ENCODE measurements around the gene ATP5PO. TPM values are rescaled to one million over a fixed set of nuclear protein-coding genes. Genes with fewer than 3 reads are reported as not detected.

Gene ATP5PO
- total RNA-seq, 4 donors from 2014 or later = 184 to 354 (median 297) TPM

GRCh38 chr21:33945652-33946270 lies 30.2 kb upstream of the ATP5PO start:
- H3K36me3 ChIP-seq = no peaks in the 10 kb centered on the region
- DNase-seq = no peak
- intact Hi-C loops (cut with DNase I) = loop anchor here (10.0 kb wide), 2 partner anchors 129 to 259 kb away; partner anchors contain the start of genes MRPS6 and SLC5A3
- peaks cover 23 to 64% (median 40%) of the 10 kb centered on the region in 3 donors for H3K4me1 ChIP-seq
- no peaks in the 10 kb centered on the region for H3K9me3 ChIP-seq
- no peak overlapping the region for H3K4me3 ChIP-seq
- H3K27ac ChIP-seq = peak overlapping the region in 2 of 4 donors; percentile 90 to 94
- no peaks in the 10 kb centered on the region for H3K27me3 ChIP-seq
- 73 to 84% methylated on average over 2 of the region's 2 CpGs for WGBS, 2 donors
- TF ChIP-seq POLR2A (IDR thresholded peaks at IDR 0.05) (no peak), CTCF (IDR thresholded peaks at IDR 0.05) (no peak)

- WGBS, 2 donors = 75 to 86% methylated on average over 1 of the region's 1 CpG
- intact Hi-C loops (cut with DNase I) = loop anchor here (10.0 kb wide), 2 partner anchors 131 to 261 kb away; partner anchors contain the start of genes MRPS6 and SLC5A3
- no peak for TF ChIP-seq CTCF (IDR thresholded peaks at IDR 0.05)
- TF ChIP-seq POLR2A (IDR thresholded peaks at IDR 0.05) = no peak
- Histone ChIP-seq H3K27ac (no peak overlapping the region), H3K4me3 (no peak overlapping the region), H3K36me3 (no peaks in the 10 kb centered on the region), H3K4me1 (peaks cover 23 to 62% (median 43%) of the 10 kb centered on the region in 3 donors), H3K9me3 (no peaks in the 10 kb centered on the region), H3K27me3 (no peaks in the 10 kb centered on the region)
- no peak for DNase-seq
These were observed 28.7 kb upstream of the ATP5PO start for GRCh38 chr21:33944185-33944763.

GRCh38 chr21:33943293-33943692 lies 27.7 kb upstream of the ATP5PO start:
- no peaks in the 10 kb centered on the region for H3K36me3 ChIP-seq
- H3K27me3 ChIP-seq = no peaks in the 10 kb centered on the region
- intact Hi-C loops (cut with DNase I) = loop anchor here (10.0 kb wide), 2 partner anchors 132 to 262 kb away; partner anchors contain the start of genes MRPS6 and SLC5A3
- DNase-seq = no peak
- H3K27ac ChIP-seq = peak overlapping the region in 2 of 4 donors; percentile 21 to 25
- H3K4me1 ChIP-seq = peaks cover 16 to 53% (median 37%) of the 10 kb centered on the region in 3 donors
- no peaks in the 10 kb centered on the region for H3K9me3 ChIP-seq
- WGBS, 2 donors = 28 to 29% methylated on average over 2 of the region's 2 CpGs
- TF ChIP-seq POLR2A (IDR thresholded peaks at IDR 0.05) (no peak), CTCF (IDR thresholded peaks at IDR 0.05) (no peak)
- H3K4me3 ChIP-seq = no peak overlapping the region

GRCh38 chr21:33942426-33942825 lies 26.8 kb upstream of the ATP5PO start:
- Histone ChIP-seq H3K27ac (no peak overlapping the region), H3K4me1 (peaks cover 10 to 47% (median 33%) of the 10 kb centered on the region in 3 donors), H3K4me3 (no peak overlapping the region), H3K36me3 (no peaks in the 10 kb centered on the region), H3K27me3 (no peaks in the 10 kb centered on the region), H3K9me3 (no peaks in the 10 kb centered on the region)
- no peak for TF ChIP-seq POLR2A (IDR thresholded peaks at IDR 0.05)
- TF ChIP-seq CTCF (IDR thresholded peaks at IDR 0.05) = no peak
- DNase-seq = no peak
- intact Hi-C loops (cut with DNase I) = loop anchor here (10.0 kb wide), 2 partner anchors 132 to 262 kb away; partner anchors contain the start of genes MRPS6 and SLC5A3

GRCh38 chr21:33940881-33941245 lies 25.3 kb upstream of the ATP5PO start:
- intact Hi-C loops (cut with DNase I) = loop anchor here (10.0 kb wide), 2 partner anchors 134 to 264 kb away; partner anchors contain the start of genes MRPS6 and SLC5A3
- H3K4me3 ChIP-seq = no peak overlapping the region

More at GRCh38 chr21:33940881-33941245, 25.3 kb upstream of the ATP5PO start:
- Histone ChIP-seq H3K36me3 (no peaks in the 10 kb centered on the region), H3K27ac (peak overlapping the region in 3 of 4 donors; percentile 19 to 63 (median 61)), H3K4me1 (peaks cover 3 to 44% (median 22%) of the 10 kb centered on the region in 3 donors), H3K27me3 (no peaks in the 10 kb centered on the region), H3K9me3 (no peaks in the 10 kb centered on the region)
- WGBS, 2 donors = 54 to 72% methylated on average over 5 of the region's 5 CpGs
- TF ChIP-seq POLR2A (IDR thresholded peaks at IDR 0.05) = no peak
- no peak for TF ChIP-seq CTCF (IDR thresholded peaks at IDR 0.05)
- no peak for DNase-seq

All from esophagus squamous epithelium (tissue), 5 donors.